Coronary artery (tissue), 2 donors: ENCODE results near the gene TUFM.

Experiments used
- DNase-seq: peaks from one replicate; pipeline ENCODE4 v3.0.0-alpha.2; 2017; ENCODE audit warnings: low spot score
- H3K27ac ChIP-seq, 2 donors: fragments of 200-600 bp; sonication (generic); one replicate each; pipeline ENCODE4 v1.5.1; 2016 to 2019
- H3K4me3 ChIP-seq: fragments of 200-600 bp; sonication (generic); 2 replicates; pipeline ENCODE4 v1.5.1; 2016; ENCODE audit warnings: mild to moderate bottlenecking, moderate library complexity
- CTCF ChIP-seq: fragments of 200-600 bp; sonication (generic); IDR thresholded peaks from one replicate; pipeline ENCODE4 v1.5.1; 2019; ENCODE audit warnings: antibody characterized with exemption

TUFM gene

DNA sequence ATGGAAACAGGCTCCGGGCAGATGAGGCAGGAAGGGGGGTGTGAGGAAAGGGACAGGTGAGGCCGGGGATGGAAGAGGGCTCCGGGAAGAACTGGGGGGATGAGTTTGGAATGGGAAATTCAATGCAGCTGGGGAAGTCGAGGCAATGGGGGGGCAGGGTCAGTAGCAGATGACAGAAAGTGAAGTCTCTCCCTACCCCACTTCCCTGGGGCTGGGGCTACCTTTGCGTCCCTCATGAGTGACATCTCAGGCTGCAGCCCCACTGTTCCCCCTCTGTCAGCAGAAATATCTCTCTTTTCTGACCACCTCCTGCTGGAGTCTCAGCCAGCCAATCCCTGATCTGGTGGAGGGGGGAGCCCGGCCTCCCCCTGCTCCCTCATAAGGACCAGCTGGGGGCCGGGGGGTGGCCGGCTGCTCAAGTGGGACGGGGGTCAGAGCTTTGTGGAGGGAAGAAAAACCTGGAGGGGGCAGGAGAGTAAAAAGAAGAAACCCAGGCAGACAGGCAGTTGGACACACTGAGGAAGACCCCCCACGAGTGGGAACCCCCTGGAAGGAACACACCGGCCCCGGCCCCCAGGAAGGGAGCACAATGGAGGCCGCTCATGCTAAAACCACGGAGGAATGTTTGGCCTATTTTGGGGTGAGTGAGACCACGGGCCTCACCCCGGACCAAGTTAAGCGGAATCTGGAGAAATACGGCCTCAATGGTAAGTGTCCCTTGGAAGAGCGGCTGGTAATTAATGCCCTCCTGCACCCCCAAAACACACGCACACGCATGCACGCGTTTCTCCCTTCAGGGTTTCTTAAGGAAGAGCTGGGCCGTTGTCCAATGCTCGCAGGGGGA is 32.2 kb upstream of the TUFM start, which contains the start of gene ATP2A1:
Gene ATP2A1 (plus strand): TSS at position 406 of the 844 bp plus-strand sequence. CDS start 184 bp downstream, at position 590.
- no peak for DNase-seq
- no peak for TF ChIP-seq CTCF
- no peak within 1 kb of the TSS for H3K27ac ChIP-seq
- peak within 1 kb of the TSS; percentile 85 for H3K4me3 ChIP-seq

DNA sequence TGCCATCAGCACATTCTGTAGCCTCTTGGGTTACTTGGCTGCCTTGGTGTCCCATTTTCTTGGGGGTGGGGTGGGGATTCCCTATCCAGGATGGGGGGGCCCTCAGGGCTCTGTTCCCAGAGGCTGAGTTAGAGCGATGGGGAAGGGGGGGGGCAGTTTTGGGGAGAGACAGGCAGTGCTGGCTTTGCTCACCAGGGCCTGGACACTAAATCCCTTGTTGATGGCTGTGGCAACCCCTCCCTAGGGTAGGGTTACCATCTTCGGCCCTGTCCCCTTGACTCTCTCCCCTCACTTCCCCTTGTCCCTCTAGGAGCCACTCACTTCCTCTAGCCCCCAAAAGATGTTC is 31.5 kb upstream of the TUFM start:
- Histone ChIP-seq H3K27ac (no peak overlapping the region), H3K4me3 (no peak overlapping the region)
- no peak for TF ChIP-seq CTCF
- no peak for DNase-seq

- Histone ChIP-seq H3K27ac (no peak overlapping the region), H3K4me3 (no peak overlapping the region)
- no peak for DNase-seq
- no peak for TF ChIP-seq CTCF
Measured at GRCh38 chr16:28876973-28877654, 31.0 kb upstream of the TUFM start.

DNA sequence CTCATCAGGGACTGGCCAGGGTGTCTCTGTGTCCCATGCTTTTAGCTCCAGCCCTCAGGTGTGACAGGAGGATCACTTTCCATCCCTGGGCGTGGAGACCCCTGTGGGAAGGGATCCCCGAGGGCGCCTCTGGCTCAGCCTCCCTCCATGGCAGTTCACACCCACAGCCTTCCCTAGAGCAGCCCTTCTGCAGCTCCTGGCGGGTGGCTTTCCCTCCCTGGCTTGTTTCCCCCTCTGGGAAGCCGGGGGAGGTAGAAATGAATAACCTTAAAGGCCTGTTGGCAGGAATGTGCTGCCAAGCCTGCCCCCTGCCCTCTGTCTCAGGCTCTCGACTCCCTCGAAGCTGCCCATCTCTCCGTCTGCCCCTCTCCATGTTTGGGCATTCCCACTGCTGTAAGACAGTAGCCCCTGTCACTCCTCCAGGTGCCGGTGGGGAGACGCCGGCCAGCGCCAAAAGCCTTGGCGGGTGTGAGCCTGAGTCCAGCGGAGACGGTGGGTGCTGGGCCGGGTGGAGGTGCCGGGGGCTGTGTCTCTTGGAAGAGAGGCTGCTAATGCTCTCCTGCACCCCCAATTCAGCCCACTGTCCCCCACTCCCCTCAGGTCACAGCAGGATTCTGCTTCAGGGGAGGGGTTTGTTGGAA is 30.0 kb upstream of the TUFM start:
- no peak for DNase-seq
- Histone ChIP-seq H3K27ac (no peak overlapping the region), H3K4me3 (no peak overlapping the region)
- no peak for TF ChIP-seq CTCF

GRCh38 chr16:28875134-28876018 is 29.2 kb upstream of the TUFM start:
- no peak for DNase-seq
- no peak overlapping the region for H3K27ac ChIP-seq
- TF ChIP-seq CTCF: no peak
- no peak overlapping the region for H3K4me3 ChIP-seq

GRCh38 chr16:28874406-28874805 is 28.3 kb upstream of the TUFM start:
- no peak for DNase-seq
- no peak for TF ChIP-seq CTCF

More at GRCh38 chr16:28874406-28874805, 28.3 kb upstream of the TUFM start:
- no peak overlapping the region for H3K27ac ChIP-seq
- no peak overlapping the region for H3K4me3 ChIP-seq
